Endothelial cell of umbilical vein (primary cell): ENCODE measurements around the gene GABRB2. TPM values are rescaled to one million over a fixed set of nuclear protein-coding genes. Genes with fewer than 3 reads are reported as not detected.

ENCODE experiments used
- BruUV-seq: library from RNA; stranded (reverse); fragments of 400-500 nt; replicated peaks from 2 replicates; lab custom pipeline; 2021; lab: Mats Ljungman, UMichigan
- CTCF ChIA-PET: fragments of 300-600, 350-600 bp; sonication (Branson Sonifier 250); formaldehyde crosslinking; loops from one replicate; lab custom pipeline; 2021; ENCODE audit warnings: antibody characterized with exemption, inconsistent platforms; lab: Charles Lee
- POLR2A ChIA-PET: fragments of 300-600, 350-600 bp; sonication (Branson Sonifier 250); formaldehyde crosslinking; loops from one replicate; lab custom pipeline; 2021; ENCODE audit warnings: antibody characterized with exemption, inconsistent platforms; lab: Charles Lee
- DNase-seq: peaks from one replicate; pipeline ENCODE4 v3.0.0-alpha.2; 2011; ENCODE audit warnings: low read depth, low spot score
- FAIRE-seq: peaks from 2 replicates; lab custom pipeline; 2011; peaks lifted over from hg19 to GRCh38; lab: Jason Lieb, UNC
- H2AFZ ChIP-seq: 2 replicates; pipeline ENCODE4 v1.6.0; 2012; ENCODE audit warnings: low read depth, low read length, control low read depth, inconsistent platforms
- H3K27ac ChIP-seq: 2 replicates; pipeline ENCODE4 v1.5.1; 2011; ENCODE audit warnings: low read depth, mild to moderate bottlenecking, control low read depth, low read length, moderate library complexity; ENCODE audit not compliant: insufficient read depth
- H3K27me3 ChIP-seq, 2 experiments: 2 replicates each; pipeline versions ENCODE4 v1.6.0 to v1.6.1; 2011; ENCODE audit warnings: low read length in 2 of 2, mixed read lengths in 1 of 2; ENCODE audit not compliant: control insufficient read depth in 2 of 2, insufficient read depth in 2 of 2
- H3K36me3 ChIP-seq, 2 experiments: 2 replicates in 1 of 2; 3 replicates in 1 of 2; pipeline ENCODE4 v1.5.1; 2011; ENCODE audit warnings: low read length in 2 of 2, mild to moderate bottlenecking in 1 of 2, moderate library complexity in 1 of 2; ENCODE audit not compliant: control insufficient read depth in 2 of 2, insufficient read depth in 2 of 2; ENCODE audit errors: extremely low read depth in 1 of 2
- H3K4me1 ChIP-seq: 3 replicates; pipeline ENCODE4 v1.5.1; 2011; ENCODE audit warnings: mild to moderate bottlenecking, low read length; ENCODE audit not compliant: control insufficient read depth, insufficient read depth; ENCODE audit errors: extremely low read depth
- H3K4me2 ChIP-seq: 2 replicates; pipeline ENCODE4 v1.6.1; 2011; ENCODE audit warnings: low read length, control low read depth, mixed read lengths; ENCODE audit not compliant: insufficient read depth
- H3K4me3 ChIP-seq, 3 experiments: fragments of 200-600 bp in 1 of 3; sonication (generic), shearing (Covaris generic) in 1 of 3; replicated peaks in 1 of 3; 2 replicates each; pipeline ENCODE4 v1.5.1; 2011 to 2016; ENCODE audit warnings: control low read depth in 3 of 3, low read length in 3 of 3, mild to moderate bottlenecking in 2 of 3, inconsistent platforms in 1 of 3, low read depth in 1 of 3, moderate library complexity in 1 of 3; ENCODE audit not compliant: insufficient read depth in 1 of 3
- H3K79me2 ChIP-seq: 2 replicates; pipeline ENCODE4 v1.6.0; 2012; ENCODE audit warnings: low read length, inconsistent platforms; ENCODE audit not compliant: control insufficient read depth, insufficient read depth
- H3K9ac ChIP-seq: replicated peaks from 2 replicates; pipeline ENCODE3; 2011; ENCODE audit warnings: low read length, control low read depth; ENCODE audit not compliant: insufficient read depth; ENCODE audit errors: extremely low read depth
- H3K9me1 ChIP-seq: replicated peaks from 3 replicates; pipeline ENCODE4 v1.6.0; 2011; ENCODE audit warnings: mild to moderate bottlenecking, low read length; ENCODE audit not compliant: control insufficient read depth, insufficient read depth; ENCODE audit errors: extremely low read depth
- H3K9me3 ChIP-seq: replicated peaks from 2 replicates; pipeline ENCODE4 v1.5.1; 2012; ENCODE audit warnings: low read length, inconsistent platforms; ENCODE audit not compliant: control insufficient read depth, insufficient read depth
- H4K20me1 ChIP-seq: replicated peaks from 2 replicates; pipeline ENCODE3; 2011; ENCODE audit warnings: mild to moderate bottlenecking, low read length; ENCODE audit not compliant: control insufficient read depth, insufficient read depth; ENCODE audit errors: extremely low read depth
- CTCF ChIP-seq, 2 donors: IDR thresholded peaks; 1 replicate in 1 of 2; 2 replicates in 1 of 2; pipeline ENCODE4 v1.5.1; 2011; ENCODE audit warnings: low read length in 2 of 2, mild to moderate bottlenecking in 2 of 2, moderate library complexity in 2 of 2, control low read depth in 1 of 2, inconsistent platforms in 1 of 2, low read depth in 1 of 2; ENCODE audit not compliant: insufficient read depth in 1 of 2; ENCODE audit errors: extremely low read depth in 1 of 2
- EZH2 ChIP-seq: IDR thresholded peaks from 2 replicates; pipeline ENCODE4 v1.6.1; 2012; ENCODE audit warnings: borderline replicate concordance, low read depth, mild to moderate bottlenecking, moderate library complexity, low read length, inconsistent platforms; ENCODE audit not compliant: severe bottlenecking
- FOS ChIP-seq: IDR thresholded peaks from 2 replicates; pipeline ENCODE4 v1.6.1; 2011; ENCODE audit warnings: mild to moderate bottlenecking, low read length, moderate library complexity, borderline replicate concordance; ENCODE audit not compliant: insufficient read depth
- GATA2 ChIP-seq: IDR thresholded peaks from 2 replicates; pipeline ENCODE4 v1.7.0; 2011; ENCODE audit warnings: low read depth, mild to moderate bottlenecking, moderate library complexity, mixed read lengths, low read length; ENCODE audit not compliant: insufficient read length, insufficient read depth
- JUN ChIP-seq: IDR thresholded peaks from 2 replicates; pipeline ENCODE4 v1.6.1; 2011; ENCODE audit warnings: borderline replicate concordance, low read depth; ENCODE audit not compliant: insufficient read length, insufficient read depth
- MAX ChIP-seq: IDR thresholded peaks from 2 replicates; pipeline ENCODE4 v1.6.1; 2011; ENCODE audit not compliant: insufficient read depth, insufficient read length
- POLR2A ChIP-seq: IDR thresholded peaks from 2 replicates; pipeline ENCODE4 v1.6.1; 2012; ENCODE audit warnings: low read depth, mild to moderate bottlenecking, control low read depth, low read length
- dilution Hi-C: fragments of 300-500 bp; cut with MboI; formaldehyde crosslinking; loops from one replicate; pipeline ENCODE4 v1.15.0; 2019; ENCODE audit warnings: low sequenced_read_pairs; ENCODE audit not compliant: extremely low pct_ligation_motif_present
- intact Hi-C: fragments of 100-400 bp; cut with micrococcal nuclease; formaldehyde crosslinking; loops from one replicate; pipeline ENCODE4 v1.10.0; 2022
- polyA plus RNA-seq, 4 experiments: library from polyadenylated mRNA; depleted of rRNA in 3 of 4; stranded (reverse) in 3 of 4; unstranded in 1 of 4; fragments of >200 nt; gene quantifications; 2 replicates each; pipeline versions ENCODE4 v1.2.1 to v1.2.3, GENCODE V29; 2011 to 2012; ENCODE audit warnings: missing spikeins in 1 of 4
- total RNA-seq: library from RNA; stranded (reverse); gene quantifications from 2 replicates; pipeline ENCODE4 v1.2.3, GENCODE V29; 2021

GABRB2 gene
- total and polyA plus RNA-seq, 2 donors (not counting 3 experiments of a cell fraction or from before 2014, with no cell fraction given), result not detected

DNA sequence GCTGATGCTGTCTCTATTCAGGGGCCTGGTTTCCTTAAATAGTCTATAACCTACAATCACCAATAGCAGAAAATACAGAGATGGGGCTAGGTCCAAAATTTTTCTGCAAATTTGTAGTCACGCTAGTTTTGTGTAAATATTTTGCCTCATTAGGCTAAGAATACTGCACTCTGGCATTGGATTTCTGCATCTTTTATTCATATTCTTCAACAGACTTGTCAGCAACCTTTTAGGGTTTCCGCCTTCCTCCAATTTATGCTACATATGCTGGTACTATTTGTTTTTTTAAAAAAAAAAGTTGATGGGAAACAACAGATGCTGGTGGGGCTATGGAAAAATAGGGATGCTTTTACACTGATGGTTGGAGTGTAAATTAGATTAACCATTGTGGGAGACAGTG, 202.3 kb downstream of the GABRB2 start:
- POLR2A ChIA-PET, result no interaction called here

More for the DNA sequence above, 202.3 kb downstream of the GABRB2 start:
- H3K4me1 ChIP-seq, result no peaks in the 10 kb centered on the region
- no peaks in the 10 kb centered on the region for H3K27me3 ChIP-seq
- dilution Hi-C loops (no loop called here), intact Hi-C loops (no loop called here)
- no peak overlapping the region for H3K4me2 ChIP-seq
- no peaks in the 10 kb centered on the region for H4K20me1 ChIP-seq
- H2AFZ ChIP-seq, result no peak overlapping the region
- H3K9me1 ChIP-seq, result no peaks in the 10 kb centered on the region
- H3K9me3 ChIP-seq, result no peaks in the 10 kb centered on the region
- H3K36me3 ChIP-seq, result no peaks in the 10 kb centered on the region
- H3K79me2 ChIP-seq, result no peaks in the 10 kb centered on the region
- FAIRE-seq (no peak), DNase-seq (no peak)
- no peak overlapping the region for H3K9ac ChIP-seq
- no peak overlapping the region for H3K27ac ChIP-seq
- no peak for TF ChIP-seq EZH2
- TF ChIP-seq JUN, result no peak
- no peak for TF ChIP-seq CTCF (IDR thresholded peaks at IDR 0.05; ENCODE audit: extremely low read depth in 1 of 2, insufficient read depth in 1 of 2, low read depth in 1 of 2, low read length in 2 of 2)
- TF ChIP-seq MAX, result no peak
- TF ChIP-seq POLR2A, result no peak
- no peak for TF ChIP-seq FOS
- no peak for TF ChIP-seq GATA2
- no peak overlapping the region for H3K4me3 ChIP-seq
- CTCF ChIA-PET, result no interaction called here
- no TSS peak for BruUV-seq
